Measurements from ENCODE around the gene PCA3. TPM values are rescaled to one million over a fixed set of nuclear protein-coding genes. Genes with fewer than 3 reads are reported as not detected.

Gene PCA3
- 0.97 TPM for polyA plus RNA-seq
- long read RNA-seq, donor 1, result 0 reads
- long read RNA-seq, donor 2, result 0 reads
- long read RNA-seq, donor 3, result 0 reads
- long read RNA-seq, donor 4, result 0 reads
- long read RNA-seq, donor 5, result 0 reads
- long read RNA-seq, donor 6, result 0 reads
- long read RNA-seq, donor 7, result 0 reads
- long read RNA-seq, donor 8, result 0 reads
- long read RNA-seq, donor 9, result 0 reads
- long read RNA-seq, donor 10, result 0 reads
- long read RNA-seq, donor 11, result 0 reads

DNA sequence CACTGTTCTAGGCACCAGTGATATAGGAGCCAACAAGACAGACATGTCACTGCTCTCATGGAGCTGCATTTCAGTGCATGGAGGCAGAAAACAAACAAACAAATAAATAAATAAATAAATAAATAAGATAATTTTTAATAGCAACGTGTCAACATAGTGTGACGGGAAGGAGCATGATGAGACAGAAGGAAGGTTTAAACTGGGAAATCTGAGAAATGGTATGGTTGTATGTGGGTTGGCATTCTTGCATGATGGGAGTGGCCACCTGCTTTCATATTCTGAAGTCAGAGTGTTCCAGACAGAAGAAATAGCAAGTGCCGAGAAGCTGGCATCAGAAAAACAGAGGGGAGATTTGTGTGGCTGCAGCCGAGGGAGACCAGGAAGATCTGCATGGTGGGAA lies at the start of gene PCA3:
PCA3 (plus strand) TSS at position 301 of the 400 bp plus-strand sequence.
- H3K4me1 ChIP-seq (ENCODE audit: control insufficient read depth, insufficient read depth, low read length), result no peaks in the 10 kb centered on the region
- H3K4me3 ChIP-seq (ENCODE audit: low read length), result no peak within 1 kb of the TSS
- WGBS (ENCODE audit: insufficient coverage, low lambda C conversion rate), result 100% methylated on average over 2 of the region's 4 CpGs
- no peaks in the 10 kb centered on the region for H3K27me3 ChIP-seq (ENCODE audit: control insufficient read depth, insufficient read depth, low read length)
- no peak for DNase-seq
- no peaks in the 10 kb centered on the region for H3K9me3 ChIP-seq (ENCODE audit: control insufficient read depth, low read depth, low read length)
- H3K36me3 ChIP-seq (ENCODE audit: control insufficient read depth, insufficient read depth, low read length), result no peaks in the 10 kb centered on the region
- no peak within 1 kb of the TSS for H3K27ac ChIP-seq (ENCODE audit: low read length)

DNA sequence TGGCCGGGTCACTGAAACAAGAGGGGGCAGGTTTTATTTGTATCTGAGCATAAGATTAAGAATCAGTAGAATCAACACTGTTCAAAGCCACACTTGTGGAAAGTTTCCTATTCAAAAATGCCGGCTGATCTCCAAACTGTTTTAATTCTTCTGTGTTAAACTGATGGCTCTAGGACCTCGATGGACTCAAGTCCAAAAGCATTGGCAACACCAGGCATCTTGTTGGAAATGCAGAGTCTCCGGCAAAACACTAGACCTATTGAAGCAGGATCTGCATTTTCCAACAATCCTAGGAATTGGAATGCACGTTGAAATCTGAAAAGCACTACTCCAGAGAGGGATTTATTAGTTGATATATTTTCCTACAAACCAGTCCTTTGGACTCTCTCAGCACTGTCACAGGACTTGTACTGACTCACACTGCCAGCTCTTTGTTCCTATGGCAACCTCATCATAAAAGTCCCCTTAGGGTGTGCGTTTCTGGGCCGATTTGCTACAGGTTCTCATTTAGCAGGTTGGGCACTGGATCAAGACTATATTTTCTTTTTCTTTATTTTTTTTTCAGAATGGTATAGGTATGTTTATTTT lies 48.1 kb upstream of the PCA3 start:
- Histone ChIP-seq H3K27ac (ENCODE audit: low read length) (peak overlapping the region; percentile 12), H3K9me3 (ENCODE audit: control insufficient read depth, low read depth, low read length) (no peaks in the 10 kb centered on the region)
- 11% methylated on average over 3 of the region's 7 CpGs for WGBS (ENCODE audit: insufficient coverage, low lambda C conversion rate)

DNA sequence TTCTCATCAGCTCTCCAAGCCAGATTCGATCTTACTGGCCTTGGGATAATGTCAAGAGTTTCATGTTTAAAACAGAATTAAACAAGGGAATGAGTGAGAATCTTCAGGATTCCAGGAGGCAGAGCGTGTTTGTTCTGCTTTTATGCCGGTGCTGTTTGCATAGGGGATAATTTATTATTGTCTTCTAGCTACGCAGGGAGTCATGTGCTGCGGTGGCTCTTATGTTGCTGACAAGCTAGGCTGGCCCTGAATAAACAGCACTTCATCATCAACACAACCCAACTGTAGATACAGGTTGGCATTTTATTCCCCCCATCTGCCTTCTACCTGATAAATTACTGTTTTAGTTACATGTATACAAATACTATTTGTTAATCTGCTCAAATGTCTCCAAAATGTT lies 47.1 kb upstream of the PCA3 start:
- no CpG with 5 or more reads among the region's 5 CpGs for WGBS (ENCODE audit: insufficient coverage, low lambda C conversion rate)
- peaks cover 8% of the 10 kb centered on the region for H3K4me1 ChIP-seq (ENCODE audit: control insufficient read depth, insufficient read depth, low read length)
- no peaks in the 10 kb centered on the region for H3K36me3 ChIP-seq (ENCODE audit: control insufficient read depth, insufficient read depth, low read length)
- H3K27me3 ChIP-seq (ENCODE audit: control insufficient read depth, insufficient read depth, low read length), result no peaks in the 10 kb centered on the region
- H3K9me3 ChIP-seq (ENCODE audit: control insufficient read depth, low read depth, low read length), result no peaks in the 10 kb centered on the region
- H3K4me3 ChIP-seq (ENCODE audit: low read length), result no peak overlapping the region
- DNase-seq, result peak in 1 of 2 donors; percentile 11
- no peak overlapping the region for H3K27ac ChIP-seq (ENCODE audit: low read length)

More for the DNA sequence above, 48.1 kb upstream of the PCA3 start:
- no peaks in the 10 kb centered on the region for H3K27me3 ChIP-seq (ENCODE audit: control insufficient read depth, insufficient read depth, low read length)
- H3K36me3 ChIP-seq (ENCODE audit: control insufficient read depth, insufficient read depth, low read length), result no peaks in the 10 kb centered on the region
- peak; percentile 54 to 83 for DNase-seq
- no peak overlapping the region for H3K4me3 ChIP-seq (ENCODE audit: low read length)
- peaks cover 8% of the 10 kb centered on the region for H3K4me1 ChIP-seq (ENCODE audit: control insufficient read depth, insufficient read depth, low read length)

DNA sequence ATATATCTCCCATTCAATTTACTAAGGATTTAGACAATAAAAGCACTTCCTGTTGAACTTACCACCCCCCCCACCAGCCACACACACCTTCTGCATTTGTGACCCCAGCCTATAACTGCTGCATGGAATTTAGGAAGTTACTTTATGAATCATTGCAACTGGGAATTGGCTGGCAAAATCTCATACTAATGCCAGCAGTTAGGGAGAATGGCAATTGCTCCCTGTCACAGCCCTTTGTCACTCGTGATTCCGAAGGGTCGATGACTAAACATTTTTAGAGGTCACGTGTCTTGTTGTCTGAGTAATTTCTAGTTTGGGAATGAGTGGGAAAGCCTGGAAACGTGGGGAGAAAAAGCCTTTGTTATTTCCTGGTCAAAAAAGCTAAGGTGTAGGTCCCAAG lies 46.6 kb upstream of the PCA3 start:
- Histone ChIP-seq H3K9me3 (ENCODE audit: control insufficient read depth, low read depth, low read length) (no peaks in the 10 kb centered on the region), H3K27ac (ENCODE audit: low read length) (no peak overlapping the region)
- WGBS (ENCODE audit: insufficient coverage, low lambda C conversion rate), result 65% methylated on average over 5 of the region's 5 CpGs

DNA sequence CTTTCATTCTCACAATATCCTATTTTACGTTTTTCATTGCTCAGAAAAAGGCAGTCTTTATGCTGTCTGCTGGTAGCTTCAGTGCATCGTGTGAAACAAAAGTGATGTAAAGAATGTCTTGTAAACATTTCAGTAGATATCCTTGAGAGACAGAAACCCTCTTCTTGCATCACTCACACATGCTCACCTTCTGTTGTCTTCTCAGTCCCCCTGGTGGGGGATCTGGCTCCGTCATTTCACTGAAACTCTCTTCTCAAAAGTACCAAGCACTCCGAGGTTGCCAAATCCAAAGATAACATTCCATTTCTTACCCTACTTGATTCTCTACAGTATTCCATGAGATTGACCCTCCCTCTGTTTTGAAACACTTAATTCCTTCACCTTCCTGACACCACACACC lies 46.1 kb upstream of the PCA3 start:
- WGBS (ENCODE audit: insufficient coverage, low lambda C conversion rate), result 94% methylated on average over 3 of the region's 4 CpGs
- Histone ChIP-seq H3K9me3 (ENCODE audit: control insufficient read depth, low read depth, low read length) (no peaks in the 10 kb centered on the region), H3K4me1 (ENCODE audit: control insufficient read depth, insufficient read depth, low read length) (peaks cover 8% of the 10 kb centered on the region), H3K4me3 (ENCODE audit: low read length) (no peak overlapping the region), H3K27ac (ENCODE audit: low read length) (no peak overlapping the region), H3K36me3 (ENCODE audit: control insufficient read depth, insufficient read depth, low read length) (no peaks in the 10 kb centered on the region), H3K27me3 (ENCODE audit: control insufficient read depth, insufficient read depth, low read length) (no peaks in the 10 kb centered on the region)
- DNase-seq, result no peak

More for the DNA sequence above, 46.6 kb upstream of the PCA3 start:
- Histone ChIP-seq H3K27me3 (ENCODE audit: control insufficient read depth, insufficient read depth, low read length) (no peaks in the 10 kb centered on the region), H3K4me1 (ENCODE audit: control insufficient read depth, insufficient read depth, low read length) (peaks cover 8% of the 10 kb centered on the region), H3K4me3 (ENCODE audit: low read length) (no peak overlapping the region), H3K36me3 (ENCODE audit: control insufficient read depth, insufficient read depth, low read length) (no peaks in the 10 kb centered on the region)
- DNase-seq, result no peak

DNA sequence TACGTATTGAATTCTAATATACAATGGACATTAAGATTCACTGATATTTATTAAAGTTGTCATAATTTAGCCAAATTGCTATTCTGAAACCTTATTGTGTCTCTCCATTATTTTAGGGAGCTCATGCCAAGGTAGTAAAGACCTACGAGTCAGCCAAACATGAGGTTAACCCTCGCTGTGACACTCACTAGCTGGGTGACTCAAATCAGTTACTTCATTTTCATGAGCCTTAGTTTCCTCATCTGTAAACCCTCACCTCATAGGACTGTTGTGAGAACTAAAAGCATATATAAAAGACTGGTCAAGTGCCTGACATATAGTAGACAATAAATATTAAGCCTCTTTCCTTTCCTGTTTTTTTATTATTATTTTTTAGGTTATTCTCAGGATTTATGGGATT lies 44.0 kb upstream of the PCA3 start:
- Histone ChIP-seq H3K27ac (ENCODE audit: low read length) (no peak overlapping the region), H3K36me3 (ENCODE audit: control insufficient read depth, insufficient read depth, low read length) (no peaks in the 10 kb centered on the region), H3K27me3 (ENCODE audit: control insufficient read depth, insufficient read depth, low read length) (no peaks in the 10 kb centered on the region), H3K4me1 (ENCODE audit: control insufficient read depth, insufficient read depth, low read length) (peaks cover 8% of the 10 kb centered on the region), H3K9me3 (ENCODE audit: control insufficient read depth, low read depth, low read length) (no peaks in the 10 kb centered on the region), H3K4me3 (ENCODE audit: low read length) (no peak overlapping the region)
- 100% methylated on average over 1 of the region's 3 CpGs for WGBS (ENCODE audit: insufficient coverage, low lambda C conversion rate)
- DNase-seq, result no peak

DNA sequence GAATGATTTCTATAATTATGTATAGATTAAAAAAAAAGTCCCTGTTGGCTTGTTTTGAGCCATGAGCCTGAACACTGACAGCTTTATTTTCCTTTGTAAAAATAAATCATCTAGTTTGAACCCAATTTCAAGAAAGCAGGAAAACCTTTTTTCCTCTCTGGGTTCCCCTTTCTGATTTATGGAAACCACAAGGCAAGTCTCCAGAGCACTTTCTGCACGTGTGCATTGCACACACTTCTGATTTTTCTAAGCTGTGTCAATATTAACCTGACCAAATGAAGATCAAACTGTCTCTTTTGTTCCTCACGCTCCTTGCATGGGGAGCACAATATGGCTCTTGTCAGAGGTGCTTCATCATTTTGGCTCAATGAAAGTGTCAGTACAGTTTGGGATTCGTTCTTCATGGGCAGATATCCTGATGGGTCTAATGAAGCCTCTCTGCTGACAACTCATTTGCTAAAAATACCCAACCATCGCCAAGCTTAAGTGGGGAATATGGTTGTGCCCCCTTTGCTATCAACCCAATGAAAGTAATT lies 39.2 kb upstream of the PCA3 start:
- Histone ChIP-seq H3K9me3 (ENCODE audit: control insufficient read depth, low read depth, low read length) (no peaks in the 10 kb centered on the region), H3K4me3 (ENCODE audit: low read length) (no peak overlapping the region), H3K4me1 (ENCODE audit: control insufficient read depth, insufficient read depth, low read length) (no peaks in the 10 kb centered on the region), H3K27me3 (ENCODE audit: control insufficient read depth, insufficient read depth, low read length) (no peaks in the 10 kb centered on the region), H3K36me3 (ENCODE audit: control insufficient read depth, insufficient read depth, low read length) (no peaks in the 10 kb centered on the region), H3K27ac (ENCODE audit: low read length) (no peak overlapping the region)
- WGBS (ENCODE audit: insufficient coverage, low lambda C conversion rate), result no CpG with 5 or more reads among the region's 4 CpGs
- DNase-seq, result no peak

DNA sequence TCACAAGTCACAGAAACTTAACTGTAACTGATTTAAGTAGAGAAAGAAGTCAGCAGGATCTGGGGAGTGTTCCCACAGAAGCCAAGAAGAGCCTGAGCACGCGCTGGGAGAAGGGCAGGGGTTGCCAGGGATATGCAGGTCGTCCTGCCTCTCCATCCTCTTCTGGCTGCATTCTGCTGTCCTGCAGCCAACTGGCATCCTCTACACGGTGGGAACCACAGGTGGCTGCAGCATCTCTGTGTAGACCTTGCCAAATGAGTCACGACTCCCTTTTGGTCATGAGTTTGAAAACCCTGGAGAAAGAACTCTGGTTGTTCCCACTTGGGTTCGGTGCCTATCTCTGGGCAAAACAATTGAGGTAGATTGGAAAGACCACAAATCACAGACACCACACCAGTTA lies 38.4 kb upstream of the PCA3 start:
- H3K9me3 ChIP-seq (ENCODE audit: control insufficient read depth, low read depth, low read length), result no peaks in the 10 kb centered on the region
- no peaks in the 10 kb centered on the region for H3K36me3 ChIP-seq (ENCODE audit: control insufficient read depth, insufficient read depth, low read length)
- WGBS (ENCODE audit: insufficient coverage, low lambda C conversion rate), result no CpG with 5 or more reads among the region's 6 CpGs
- no peak for DNase-seq
- no peak overlapping the region for H3K27ac ChIP-seq (ENCODE audit: low read length)
- no peak overlapping the region for H3K4me3 ChIP-seq (ENCODE audit: low read length)
- no peaks in the 10 kb centered on the region for H3K27me3 ChIP-seq (ENCODE audit: control insufficient read depth, insufficient read depth, low read length)
- H3K4me1 ChIP-seq (ENCODE audit: control insufficient read depth, insufficient read depth, low read length), result no peaks in the 10 kb centered on the region

DNA sequence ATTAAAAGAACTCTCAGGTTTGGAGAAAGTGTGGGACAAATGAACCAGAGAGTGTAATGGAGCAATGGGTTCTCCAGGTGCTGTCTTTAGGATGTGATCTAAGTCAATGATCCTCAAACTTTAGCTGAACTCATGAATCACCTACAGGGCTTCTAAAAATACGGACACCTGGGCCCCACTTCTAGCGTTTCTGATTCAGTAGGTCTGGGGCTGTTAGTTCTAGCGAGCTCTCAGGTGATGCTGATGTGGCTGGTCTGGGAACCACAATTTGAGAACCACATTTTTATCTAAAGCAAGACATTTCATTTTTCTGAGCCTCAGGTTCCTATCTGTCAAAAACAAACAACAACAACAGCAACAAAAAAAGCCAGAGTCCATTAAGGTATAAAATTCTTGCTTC lies 35.1 kb upstream of the PCA3 start:
- Histone ChIP-seq H3K27me3 (ENCODE audit: control insufficient read depth, insufficient read depth, low read length) (no peaks in the 10 kb centered on the region), H3K36me3 (ENCODE audit: control insufficient read depth, insufficient read depth, low read length) (no peaks in the 10 kb centered on the region), H3K4me3 (ENCODE audit: low read length) (no peak overlapping the region), H3K27ac (ENCODE audit: low read length) (no peak overlapping the region), H3K9me3 (ENCODE audit: control insufficient read depth, low read depth, low read length) (no peaks in the 10 kb centered on the region), H3K4me1 (ENCODE audit: control insufficient read depth, insufficient read depth, low read length) (no peaks in the 10 kb centered on the region)
- no CpG with 5 or more reads among the region's 3 CpGs for WGBS (ENCODE audit: insufficient coverage, low lambda C conversion rate)
- DNase-seq, result no peak

DNA sequence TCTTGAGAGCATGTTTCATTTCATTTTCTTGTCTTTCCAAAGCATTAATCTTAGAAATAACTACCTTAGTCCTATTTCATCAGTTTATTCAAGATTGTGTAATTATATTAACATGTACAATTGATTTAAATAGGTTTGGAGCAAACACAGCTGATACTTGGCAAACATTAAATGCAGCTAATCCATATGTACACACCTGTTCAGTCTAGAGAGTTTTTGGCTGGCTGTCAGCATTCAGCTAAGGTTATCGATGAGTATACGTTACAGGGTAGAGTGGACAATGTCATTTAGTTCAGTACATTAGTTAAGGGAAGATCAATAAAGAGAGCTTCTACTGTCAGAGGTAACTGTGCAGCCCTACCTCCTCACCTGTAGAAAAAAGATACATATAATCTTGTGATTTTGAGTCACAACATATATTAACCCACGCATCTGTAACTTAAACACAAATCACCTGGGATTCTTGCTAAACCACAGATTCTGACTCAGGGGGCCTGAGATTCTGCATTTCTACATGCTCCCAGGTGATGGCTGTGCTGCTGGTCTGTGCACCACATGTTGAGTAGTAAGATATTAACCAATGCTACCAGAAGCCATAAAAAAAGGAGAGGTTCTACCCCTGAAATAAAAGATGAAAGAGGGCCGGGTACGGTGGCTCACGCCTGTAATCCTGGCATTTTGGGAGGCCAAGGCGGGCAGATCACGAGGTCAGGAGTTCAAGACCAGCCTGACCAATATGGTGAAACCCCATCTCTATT lies 34.1 kb upstream of the PCA3 start:
- DNase-seq, result peak in 1 of 2 donors; percentile 17
- 60% methylated on average over 2 of the region's 8 CpGs for WGBS (ENCODE audit: insufficient coverage, low lambda C conversion rate)
- Histone ChIP-seq H3K4me3 (ENCODE audit: low read length) (no peak overlapping the region), H3K27ac (ENCODE audit: low read length) (no peak overlapping the region), H3K9me3 (ENCODE audit: control insufficient read depth, low read depth, low read length) (no peaks in the 10 kb centered on the region), H3K27me3 (ENCODE audit: control insufficient read depth, insufficient read depth, low read length) (no peaks in the 10 kb centered on the region), H3K36me3 (ENCODE audit: control insufficient read depth, insufficient read depth, low read length) (no peaks in the 10 kb centered on the region), H3K4me1 (ENCODE audit: control insufficient read depth, insufficient read depth, low read length) (no peaks in the 10 kb centered on the region)
